DMS53 treated with DMSO at 0.1 percent for 48 hours (cell line): Measurements from ENCODE around the gene EDN3.

Experiments used
- DNase-seq: peaks from one replicate; lab custom pipeline; 2025; ENCODE audit not compliant: unreplicated experiment; lab: John Stamatoyannopoulos, UW

The EDN3 gene

GRCh38 chr20:59300333-59301081, at the start of gene EDN3:
Gene EDN3 (plus strand): TSS chr20:59300611. CDS start chr20:59300813, 202 bp downstream.
- no peak for DNase-seq

GRCh38 chr20:59253325-59253724, 47.1 kb upstream of the EDN3 start:
- no peak for DNase-seq

GRCh38 chr20:59253779-59254319, 46.6 kb upstream of the EDN3 start:
- no peak for DNase-seq

GRCh38 chr20:59255256-59255655, 45.2 kb upstream of the EDN3 start:
- DNase-seq: no peak

- DNase-seq: no peak
These were observed 42.2 kb upstream of the EDN3 start for GRCh38 chr20:59258221-59258621.

GRCh38 chr20:59259946-59260345, 40.5 kb upstream of the EDN3 start:
- no peak for DNase-seq

- no peak for DNase-seq
These were observed 35.1 kb upstream of the EDN3 start for GRCh38 chr20:59265298-59265697.

GRCh38 chr20:59268870-59269269, 31.5 kb upstream of the EDN3 start:
- DNase-seq: no peak

- no peak for DNase-seq
These were observed 30.9 kb upstream of the EDN3 start for GRCh38 chr20:59269411-59270025.

GRCh38 chr20:59270380-59270779, 30.0 kb upstream of the EDN3 start:
- no peak for DNase-seq

- no peak for DNase-seq
These were observed 26.6 kb upstream of the EDN3 start for GRCh38 chr20:59273739-59274357.

- DNase-seq: no peak
These were observed 23.5 kb upstream of the EDN3 start for GRCh38 chr20:59276938-59277337.

- DNase-seq: no peak
These were observed 15.9 kb upstream of the EDN3 start for GRCh38 chr20:59284470-59284869.

GRCh38 chr20:59289994-59290393, 10.4 kb upstream of the EDN3 start:
- DNase-seq: no peak

GRCh38 chr20:59291740-59292383, 8.5 kb upstream of the EDN3 start:
- DNase-seq: no peak

GRCh38 chr20:59295531-59295930, 4.9 kb upstream of the EDN3 start:
- no peak for DNase-seq

- no peak for DNase-seq
These were observed 2.7 kb upstream of the EDN3 start for GRCh38 chr20:59297686-59298085.

GRCh38 chr20:59299945-59300332, 472 bp upstream of the EDN3 start:
- DNase-seq: no peak

- DNase-seq: no peak
These were observed 1.1 kb downstream of the EDN3 start for GRCh38 chr20:59301343-59302007.

GRCh38 chr20:59305908-59306655, 5.7 kb downstream of the EDN3 start:
- no peak for DNase-seq
